Measurements from ENCODE around the gene RBM12.
"Not testable (repeated sequence)": the region's sequence is repeated elsewhere in the genome, so short reads cannot be mapped to it uniquely, and the experiment has no call there.

RBM12 gene

GRCh38 chr20:35690265-35690664 is 25.6 kb upstream of the RBM12 start:
- TF ChIP-seq, protein P1, sequence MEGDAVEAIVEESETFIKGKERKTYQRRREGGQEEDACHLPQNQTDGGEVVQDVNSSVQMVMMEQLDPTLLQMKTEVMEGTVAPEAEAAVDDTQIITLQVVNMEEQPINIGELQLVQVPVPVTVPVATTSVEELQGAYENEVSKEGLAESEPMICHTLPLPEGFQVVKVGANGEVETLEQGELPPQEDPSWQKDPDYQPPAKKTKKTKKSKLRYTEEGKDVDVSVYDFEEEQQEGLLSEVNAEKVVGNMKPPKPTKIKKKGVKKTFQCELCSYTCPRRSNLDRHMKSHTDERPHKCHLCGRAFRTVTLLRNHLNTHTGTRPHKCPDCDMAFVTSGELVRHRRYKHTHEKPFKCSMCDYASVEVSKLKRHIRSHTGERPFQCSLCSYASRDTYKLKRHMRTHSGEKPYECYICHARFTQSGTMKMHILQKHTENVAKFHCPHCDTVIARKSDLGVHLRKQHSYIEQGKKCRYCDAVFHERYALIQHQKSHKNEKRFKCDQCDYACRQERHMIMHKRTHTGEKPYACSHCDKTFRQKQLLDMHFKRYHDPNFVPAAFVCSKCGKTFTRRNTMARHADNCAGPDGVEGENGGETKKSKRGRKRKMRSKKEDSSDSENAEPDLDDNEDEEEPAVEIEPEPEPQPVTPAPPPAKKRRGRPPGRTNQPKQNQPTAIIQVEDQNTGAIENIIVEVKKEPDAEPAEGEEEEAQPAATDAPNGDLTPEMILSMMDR (IDR thresholded peaks at IDR 0.05; ENCODE audit: low read depth, low read length), result no peak

GRCh38 chr20:35686872-35687271 is 22.2 kb upstream of the RBM12 start:
- H3K4me3 ChIP-seq (replicated peaks in 1 of 2; ENCODE audit: low read depth in 2 of 2, low read length in 2 of 2), result not testable (repeated sequence)
- DNase-seq (ENCODE audit: low read depth in 2 of 2), result peak in 1 of 2 donors; percentile 20
- TF ChIP-seq, protein P1 (IDR thresholded peaks at IDR 0.05; ENCODE audit: low read depth, low read length), result peak; percentile 31

More at GRCh38 chr20:35690265-35690664, 25.6 kb upstream of the RBM12 start:
- DNase-seq (ENCODE audit: low read depth in 2 of 2), result no peak
- H3K4me3 ChIP-seq (replicated peaks in 1 of 2; ENCODE audit: low read depth in 2 of 2, low read length in 2 of 2), result no peak overlapping the region

DNA sequence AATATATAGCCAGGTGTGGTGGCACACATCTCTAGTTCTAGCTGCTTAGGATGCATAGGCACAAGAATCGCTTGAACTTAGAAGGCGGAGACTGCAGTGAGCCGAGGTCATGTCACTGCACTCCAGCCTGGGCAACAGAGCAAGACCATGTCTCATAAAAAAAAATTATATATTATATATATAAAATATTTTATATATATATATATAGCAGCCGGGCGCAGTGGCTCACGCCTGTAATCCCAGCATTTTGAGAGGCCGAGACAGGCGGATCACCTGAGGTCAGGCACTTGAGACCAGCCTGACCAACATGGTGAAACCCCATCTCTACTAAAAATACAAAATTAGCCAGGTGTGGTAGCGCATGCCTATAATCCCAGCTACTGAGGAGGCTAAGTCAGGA is 20.7 kb upstream of the RBM12 start:
- not testable (repeated sequence) for H3K4me3 ChIP-seq (replicated peaks in 1 of 2; ENCODE audit: low read depth in 2 of 2, low read length in 2 of 2); DNase-seq (ENCODE audit: low read depth in 2 of 2)

- DNase-seq (ENCODE audit: low read depth in 2 of 2), result no peak
- TF ChIP-seq, protein P1 (IDR thresholded peaks at IDR 0.05; ENCODE audit: low read depth, low read length), result no peak
- no peak overlapping the region for H3K4me3 ChIP-seq (replicated peaks in 1 of 2; ENCODE audit: low read depth in 2 of 2, low read length in 2 of 2)
Measured at GRCh38 chr20:35681960-35682359, 17.3 kb upstream of the RBM12 start.

DNA sequence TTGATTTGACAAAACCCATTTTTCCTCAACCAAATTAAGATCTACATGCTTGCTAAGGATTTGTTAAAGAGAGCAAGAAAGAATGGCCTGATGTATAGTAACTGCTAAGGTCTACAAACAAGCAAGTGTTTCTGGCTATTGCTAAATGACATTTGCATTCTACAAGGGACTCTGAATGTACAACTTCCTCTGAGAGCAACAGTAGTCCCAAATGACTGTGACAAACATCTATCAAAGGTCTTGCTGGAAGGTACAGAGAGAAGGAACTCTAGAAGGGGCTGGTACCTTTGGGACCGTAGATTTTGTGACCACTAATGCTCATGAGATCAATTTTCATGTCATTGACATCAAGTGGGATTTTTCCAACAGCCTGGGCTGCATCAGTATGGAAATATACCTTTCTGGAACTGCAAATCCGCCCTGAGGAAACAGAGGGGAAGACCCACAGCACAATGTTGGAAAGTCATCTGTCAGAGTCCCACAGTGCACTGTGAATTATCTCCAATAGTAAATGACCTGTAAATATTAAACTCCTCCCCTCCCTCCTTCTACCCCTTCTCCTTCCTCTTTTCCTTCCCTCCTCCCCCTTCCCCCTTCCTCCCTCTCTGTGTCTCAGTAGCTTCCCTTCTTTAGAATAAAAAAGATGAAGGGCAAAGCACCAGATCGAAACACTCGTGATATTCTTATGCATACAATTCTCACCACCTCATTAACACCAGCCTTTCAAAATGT is 15.9 kb upstream of the RBM12 start:
- TF ChIP-seq, protein P1 (IDR thresholded peaks at IDR 0.05; ENCODE audit: low read depth, low read length), result no peak
- no peak overlapping the region for H3K4me3 ChIP-seq (replicated peaks in 1 of 2; ENCODE audit: low read depth in 2 of 2, low read length in 2 of 2)
- DNase-seq (ENCODE audit: low read depth in 2 of 2), result no peak

DNA sequence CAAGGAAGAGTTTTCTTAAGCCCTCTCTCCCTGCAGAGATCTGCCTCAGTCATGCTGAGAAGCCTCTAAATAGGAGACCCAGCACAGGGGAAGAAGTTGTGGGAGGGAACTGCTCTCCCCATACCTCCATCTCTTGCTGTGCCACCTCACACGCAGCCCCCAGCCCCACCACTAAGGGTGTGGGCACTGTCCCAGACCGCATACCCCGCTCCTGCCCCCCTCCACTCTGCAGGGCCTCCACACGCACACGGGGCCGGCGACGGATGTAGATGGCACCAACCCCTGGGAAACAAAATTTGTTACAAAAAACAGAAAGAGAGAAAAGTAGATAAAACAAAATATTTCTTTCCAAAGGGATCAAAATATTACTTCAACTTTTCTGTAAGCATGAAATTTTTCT is 10.2 kb upstream of the RBM12 start:
- H3K4me3 ChIP-seq (replicated peaks in 1 of 2; ENCODE audit: low read depth in 2 of 2, low read length in 2 of 2), result no peak overlapping the region
- no peak for DNase-seq (ENCODE audit: low read depth in 2 of 2)
- TF ChIP-seq, protein P1 (IDR thresholded peaks at IDR 0.05; ENCODE audit: low read depth, low read length), result no peak

GRCh38 chr20:35673884-35674283 is 9.2 kb upstream of the RBM12 start:
- no peak for DNase-seq (ENCODE audit: low read depth in 2 of 2)
- TF ChIP-seq, protein P1 (IDR thresholded peaks at IDR 0.05; ENCODE audit: low read depth, low read length), result no peak
- H3K4me3 ChIP-seq (replicated peaks in 1 of 2; ENCODE audit: low read depth in 2 of 2, low read length in 2 of 2), result no peak overlapping the region

All from cardiac fibroblast (primary cell).